Smooth muscle cell (in vitro differentiated cells): ENCODE data around the gene MYO5B. TPM values are rescaled to one million over a fixed set of nuclear protein-coding genes. Genes with fewer than 3 reads are reported as not detected.

ENCODE experiments used
- DNase-seq: peaks from one replicate; lab custom pipeline; 2025; ENCODE audit not compliant: unreplicated experiment; lab: John Stamatoyannopoulos, UW
- H2AFZ ChIP-seq: fragments of 200-600 bp; sonication (generic); 2 replicates; pipeline ENCODE4 v1.6.0; 2016; ENCODE audit warnings: antibody characterized with exemption, low read depth, mild to moderate bottlenecking
- H3F3A ChIP-seq: fragments of 200-600 bp; sonication (generic); 2 replicates; pipeline ENCODE4 v1.6.0; 2017; ENCODE audit warnings: antibody characterized with exemption, low read depth
- H3K27ac ChIP-seq: fragments of 200-600 bp; sonication (generic); 2 replicates; pipeline ENCODE4 v1.5.1; 2016; ENCODE audit warnings: low read depth, mild to moderate bottlenecking
- H3K27me3 ChIP-seq: fragments of 200-600 bp; sonication (generic); 2 replicates; pipeline ENCODE4 v1.6.1; 2016; ENCODE audit warnings: low read depth, mild to moderate bottlenecking
- H3K36me3 ChIP-seq: fragments of 200-600 bp; sonication (generic); 2 replicates; pipeline ENCODE4 v1.5.1; 2016; ENCODE audit warnings: low read depth
- H3K4me1 ChIP-seq: fragments of 200-600 bp; sonication (generic); 2 replicates; pipeline ENCODE4 v1.5.1; 2016; ENCODE audit warnings: low read depth
- H3K4me2 ChIP-seq: fragments of 200-600 bp; sonication (generic); 2 replicates; pipeline ENCODE4 v1.6.0; 2016; ENCODE audit warnings: mild to moderate bottlenecking
- H3K4me3 ChIP-seq: fragments of 200-600 bp; sonication (generic); 2 replicates; pipeline ENCODE4 v1.5.1; 2016; ENCODE audit warnings: mild to moderate bottlenecking
- H3K79me2 ChIP-seq: fragments of 200-600 bp; sonication (generic); 2 replicates; pipeline ENCODE4 v1.6.0; 2016; ENCODE audit warnings: low read depth, mild to moderate bottlenecking
- H3K9ac ChIP-seq: fragments of 200-600 bp; sonication (generic); 2 replicates; pipeline ENCODE4 v1.6.0; 2016; ENCODE audit warnings: low read depth
- H3K9me3 ChIP-seq: fragments of 200-600 bp; sonication (generic); replicated peaks from 2 replicates; pipeline ENCODE4 v1.5.1; 2016; ENCODE audit warnings: low read depth
- H4K20me1 ChIP-seq: fragments of 200-600 bp; sonication (generic); 2 replicates; pipeline ENCODE4 v1.6.0; 2016; ENCODE audit warnings: low read depth
- WGBS: methylation state at CpG from one replicate; pipeline ENCODE4 v1.1.7; 2016; ENCODE audit warnings: low lambda C conversion rate; 5-methylcytosine and 5-hydroxymethylcytosine counted together
- polyA plus RNA-seq: library from polyadenylated mRNA; unstranded; fragments of >200 nt; fragmentation: Nextera tagmentation; extraction: Ambion mirVana; gene quantifications from 2 replicates; pipeline ENCODE4 v1.2.1, GENCODE V29; 2016
- total RNA-seq: library from RNA; depleted of rRNA; stranded (reverse); fragments of >200 nt; gene quantifications from 2 replicates; pipeline ENCODE4 v1.2.3, GENCODE V29; 2014
- TF ChIP-seq, protein P1 (sequence below): fragments of 200-600 bp; sonication (generic); IDR thresholded peaks from 2 replicates; pipeline ENCODE4 v1.5.1; 2017; ENCODE audit warnings: borderline replicate concordance, mild to moderate bottlenecking, antibody characterized with exemption; ENCODE audit not compliant: insufficient read depth, poor library complexity, severe bottlenecking

The MYO5B gene
- total and polyA plus RNA-seq, 2 experiments from 2014 or later, result 1.7 to 25.3 TPM

DNA sequence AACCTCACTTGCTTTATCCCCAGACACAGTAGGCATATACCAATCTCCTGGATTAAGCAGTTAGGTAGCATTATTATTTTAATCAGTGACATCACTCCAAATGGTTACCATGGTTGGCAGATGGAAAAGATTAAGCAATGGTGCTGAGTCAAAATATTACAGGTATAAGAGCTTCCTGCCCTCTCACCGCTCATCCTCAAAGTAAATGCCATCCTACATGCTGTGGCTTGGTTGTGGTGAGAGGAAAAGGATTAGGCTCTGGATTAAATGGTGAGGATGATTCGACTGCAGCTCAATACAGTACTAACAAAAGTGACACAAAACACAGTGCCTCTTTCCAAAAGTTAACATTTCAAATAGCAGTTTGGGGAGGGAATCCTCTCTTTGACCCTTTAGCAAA, 272.7 kb downstream of the MYO5B start:
- no peaks in the 10 kb centered on the region for H3K79me2 ChIP-seq
- 45% methylated on average over 2 of the region's 2 CpGs for WGBS
- no peaks in the 10 kb centered on the region for H4K20me1 ChIP-seq

GRCh38 chr18:49921318-49921985, 273.5 kb downstream of the MYO5B start:
- Histone ChIP-seq H3K9ac (no peak overlapping the region), H3K4me1 (peaks cover 15% of the 10 kb centered on the region), H3K27me3 (no peaks in the 10 kb centered on the region), H3K36me3 (no peaks in the 10 kb centered on the region), H3K4me3 (no peak overlapping the region), H3K79me2 (no peaks in the 10 kb centered on the region), H3F3A (no peaks in the 10 kb centered on the region), H2AFZ (no peak overlapping the region), H4K20me1 (no peaks in the 10 kb centered on the region), H3K4me2 (no peak overlapping the region), H3K9me3 (no peaks in the 10 kb centered on the region), H3K27ac (no peak overlapping the region)
- 71% methylated on average over 12 of the region's 12 CpGs for WGBS
- no peak for DNase-seq
- TF ChIP-seq, protein P1, sequence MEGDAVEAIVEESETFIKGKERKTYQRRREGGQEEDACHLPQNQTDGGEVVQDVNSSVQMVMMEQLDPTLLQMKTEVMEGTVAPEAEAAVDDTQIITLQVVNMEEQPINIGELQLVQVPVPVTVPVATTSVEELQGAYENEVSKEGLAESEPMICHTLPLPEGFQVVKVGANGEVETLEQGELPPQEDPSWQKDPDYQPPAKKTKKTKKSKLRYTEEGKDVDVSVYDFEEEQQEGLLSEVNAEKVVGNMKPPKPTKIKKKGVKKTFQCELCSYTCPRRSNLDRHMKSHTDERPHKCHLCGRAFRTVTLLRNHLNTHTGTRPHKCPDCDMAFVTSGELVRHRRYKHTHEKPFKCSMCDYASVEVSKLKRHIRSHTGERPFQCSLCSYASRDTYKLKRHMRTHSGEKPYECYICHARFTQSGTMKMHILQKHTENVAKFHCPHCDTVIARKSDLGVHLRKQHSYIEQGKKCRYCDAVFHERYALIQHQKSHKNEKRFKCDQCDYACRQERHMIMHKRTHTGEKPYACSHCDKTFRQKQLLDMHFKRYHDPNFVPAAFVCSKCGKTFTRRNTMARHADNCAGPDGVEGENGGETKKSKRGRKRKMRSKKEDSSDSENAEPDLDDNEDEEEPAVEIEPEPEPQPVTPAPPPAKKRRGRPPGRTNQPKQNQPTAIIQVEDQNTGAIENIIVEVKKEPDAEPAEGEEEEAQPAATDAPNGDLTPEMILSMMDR, result no peak

More for the DNA sequence above, 272.7 kb downstream of the MYO5B start:
- no peak overlapping the region for H2AFZ ChIP-seq
- H3K4me3 ChIP-seq, result no peak overlapping the region
- no peaks in the 10 kb centered on the region for H3K36me3 ChIP-seq
- H3F3A ChIP-seq, result no peaks in the 10 kb centered on the region
- no peak overlapping the region for H3K27ac ChIP-seq
- TF ChIP-seq, protein P1, result no peak
- no peak overlapping the region for H3K4me2 ChIP-seq
- H3K27me3 ChIP-seq, result no peaks in the 10 kb centered on the region
- H3K4me1 ChIP-seq, result peaks cover 15% of the 10 kb centered on the region
- no peak overlapping the region for H3K9ac ChIP-seq
- no peaks in the 10 kb centered on the region for H3K9me3 ChIP-seq
- no peak for DNase-seq

- no peak overlapping the region for H3K27ac ChIP-seq
- 57% methylated on average over 6 of the region's 6 CpGs for WGBS
- no peak overlapping the region for H3K4me3 ChIP-seq
- peaks cover 15% of the 10 kb centered on the region for H3K4me1 ChIP-seq
- H3K36me3 ChIP-seq, result no peaks in the 10 kb centered on the region
- DNase-seq, result no peak
- H3K79me2 ChIP-seq, result no peaks in the 10 kb centered on the region
- H3K9ac ChIP-seq, result no peak overlapping the region
- H3F3A ChIP-seq, result no peaks in the 10 kb centered on the region
- H3K9me3 ChIP-seq, result no peaks in the 10 kb centered on the region
- TF ChIP-seq, protein P1, result no peak
- no peaks in the 10 kb centered on the region for H4K20me1 ChIP-seq
- H3K4me2 ChIP-seq, result no peak overlapping the region
- no peak overlapping the region for H2AFZ ChIP-seq
- H3K27me3 ChIP-seq, result no peaks in the 10 kb centered on the region
Measured at GRCh38 chr18:49920731-49921130, 274.2 kb downstream of the MYO5B start.

- Histone ChIP-seq H3K4me3 (no peak overlapping the region), H3K4me1 (peaks cover 14% of the 10 kb centered on the region), H3K9ac (no peak overlapping the region), H3K27me3 (no peaks in the 10 kb centered on the region), H3K79me2 (no peaks in the 10 kb centered on the region), H2AFZ (no peak overlapping the region), H3K4me2 (no peak overlapping the region), H4K20me1 (no peaks in the 10 kb centered on the region), H3F3A (no peaks in the 10 kb centered on the region), H3K9me3 (no peaks in the 10 kb centered on the region), H3K27ac (no peak overlapping the region), H3K36me3 (no peaks in the 10 kb centered on the region)
- TF ChIP-seq, protein P1, result no peak
- WGBS, result 89% methylated on average over 5 of the region's 5 CpGs
- DNase-seq, result no peak
Measured at GRCh38 chr18:49917742-49918141, 277.2 kb downstream of the MYO5B start.
